Measurements from ENCODE around the gene CHCHD6.

Gene CHCHD6

GRCh38 chr3:126939733-126940132, 235.7 kb downstream of the CHCHD6 start:
- H3K27ac ChIP-seq, result no peak overlapping the region
- H3K27me3 ChIP-seq, result no peaks in the 10 kb centered on the region
- no peak overlapping the region for H3K4me3 ChIP-seq
- no peaks in the 10 kb centered on the region for H3K9me3 ChIP-seq
- intact Hi-C loops (cut with DNase I; ENCODE audit: low total_unique reads), result no loop called here
- DNase-seq, result no peak
- H3K4me1 ChIP-seq, result peaks cover 0 to 4% (median 2%) of the 10 kb centered on the region in 4 donors
- no peak for TF ChIP-seq CTCF (IDR thresholded peaks at IDR 0.05)
- H3K36me3 ChIP-seq, result no peaks in the 10 kb centered on the region

GRCh38 chr3:126941721-126942270, 237.8 kb downstream of the CHCHD6 start:
- TF ChIP-seq CTCF (IDR thresholded peaks at IDR 0.05), result no peak
- peaks cover 0 to 4% (median 2%) of the 10 kb centered on the region in 4 donors for H3K4me1 ChIP-seq
- no peaks in the 10 kb centered on the region for H3K36me3 ChIP-seq
- no peak overlapping the region for H3K27ac ChIP-seq
- intact Hi-C loops (cut with DNase I; ENCODE audit: low total_unique reads), result no loop called here
- no peak overlapping the region for H3K4me3 ChIP-seq
- H3K27me3 ChIP-seq, result no peaks in the 10 kb centered on the region
- H3K9me3 ChIP-seq, result no peaks in the 10 kb centered on the region
- peak in 1 of 2 donors; percentile 15 for DNase-seq

- TF ChIP-seq CTCF (IDR thresholded peaks at IDR 0.05), result no peak
- H3K9me3 ChIP-seq, result no peaks in the 10 kb centered on the region
- no peaks in the 10 kb centered on the region for H3K27me3 ChIP-seq
- H3K4me1 ChIP-seq, result no peaks in the 10 kb centered on the region
- peak; percentile 19 to 53 for DNase-seq
- H3K27ac ChIP-seq, result no peak overlapping the region
- intact Hi-C loops (cut with DNase I; ENCODE audit: low total_unique reads), result no loop called here
- no peak overlapping the region for H3K4me3 ChIP-seq
- peaks cover 0 to 5% (median 0%) of the 10 kb centered on the region in 3 donors for H3K36me3 ChIP-seq
Measured at GRCh38 chr3:126944089-126944965, 240.3 kb downstream of the CHCHD6 start.

- H3K27me3 ChIP-seq, result no peaks in the 10 kb centered on the region
- no peaks in the 10 kb centered on the region for H3K4me1 ChIP-seq
- intact Hi-C loops (cut with DNase I; ENCODE audit: low total_unique reads), result no loop called here
- no peak for DNase-seq
- H3K4me3 ChIP-seq, result no peak overlapping the region
- no peak for TF ChIP-seq CTCF (IDR thresholded peaks at IDR 0.05)
- H3K9me3 ChIP-seq, result no peaks in the 10 kb centered on the region
- H3K36me3 ChIP-seq, result peaks cover 0 to 9% (median 0%) of the 10 kb centered on the region in 3 donors
- H3K27ac ChIP-seq, result no peak overlapping the region
Measured at GRCh38 chr3:126945171-126945721, 241.2 kb downstream of the CHCHD6 start.

GRCh38 chr3:126945891-126946290, 241.9 kb downstream of the CHCHD6 start:
- TF ChIP-seq CTCF (IDR thresholded peaks at IDR 0.05), result no peak
- H3K4me1 ChIP-seq, result no peaks in the 10 kb centered on the region
- no peak for DNase-seq
- intact Hi-C loops (cut with DNase I; ENCODE audit: low total_unique reads), result no loop called here
- no peak overlapping the region for H3K4me3 ChIP-seq
- H3K27ac ChIP-seq, result no peak overlapping the region
- no peaks in the 10 kb centered on the region for H3K27me3 ChIP-seq
- no peaks in the 10 kb centered on the region for H3K9me3 ChIP-seq
- peaks cover 0 to 9% (median 0%) of the 10 kb centered on the region in 3 donors for H3K36me3 ChIP-seq
